HEK293 (cell line): ENCODE measurements around the gene NECTIN2.
"Not testable (repeated sequence)": the region's sequence is repeated elsewhere in the genome, so short reads cannot be mapped to it uniquely, and the experiment has no call there.

Source experiments
- CTCF ChIA-PET: fragments of 350-600 bp; formaldehyde crosslinking; extraction: SDS; loops from one replicate; lab custom pipeline; 2021; ENCODE audit warnings: antibody characterized with exemption; lab: Yijun Ruan, JAX
- POLR2A ChIA-PET: fragments of 300-600 bp; formaldehyde crosslinking; extraction: SDS; loops from one replicate; lab custom pipeline; 2020; ENCODE audit warnings: antibody characterized with exemption, inconsistent platforms; lab: Yijun Ruan, JAX
- H3K27ac ChIP-seq: fragments of 200-500 bp; sonication (Bioruptor generic); 2 replicates; pipeline ENCODE4 v1.5.1; 2014; ENCODE audit warnings: low read depth, low read length, control low read depth, inconsistent platforms; ENCODE audit errors: extremely low read depth
- H3K36me3 ChIP-seq, 2 experiments: fragments of 200-500 bp in 1 of 2; sonication (Bioruptor generic) in 1 of 2; 1 replicate in 1 of 2; 2 replicates in 1 of 2; pipeline ENCODE4 v1.5.1; 2014 to 2017; ENCODE audit warnings: inconsistent platforms in 2 of 2, low read length in 2 of 2; ENCODE audit not compliant: control insufficient read depth in 2 of 2, insufficient read depth in 1 of 2
- H3K4me1 ChIP-seq: fragments of 200-500 bp; sonication (Bioruptor generic); 2 replicates; pipeline ENCODE4 v1.5.1; 2014; ENCODE audit warnings: mild to moderate bottlenecking, low read length, inconsistent platforms; ENCODE audit not compliant: control insufficient read depth, insufficient read depth
- H3K4me3 ChIP-seq: 2 replicates; pipeline ENCODE4 v1.5.1; 2011; ENCODE audit warnings: low read depth, mild to moderate bottlenecking, control low read depth, low read length, moderate library complexity
- H3K9me3 ChIP-seq: fragments of 200-500 bp; sonication (Bioruptor generic); 2 replicates; pipeline ENCODE4 v1.5.1; 2014; ENCODE audit warnings: low read depth, low read length, inconsistent platforms; ENCODE audit not compliant: control insufficient read depth, insufficient read depth
- EGR2 ChIP-seq: fragments of 450-650 bp; formaldehyde crosslinking; IDR thresholded peaks from 2 replicates; pipeline ENCODE4 v1.5.1; 2016; ENCODE audit warnings: low read depth, missing biosample characterization, missing genetic modification characterization
- GLIS1 ChIP-seq: fragments of 450-650 bp; formaldehyde crosslinking; IDR thresholded peaks from 2 replicates; pipeline ENCODE4 v1.5.1; 2016; ENCODE audit warnings: missing biosample characterization, missing genetic modification characterization
- GLIS2 ChIP-seq: fragments of 450-650 bp; formaldehyde crosslinking; IDR thresholded peaks from 2 replicates; pipeline ENCODE4 v1.5.1; 2016; ENCODE audit warnings: missing biosample characterization, missing genetic modification characterization
- PRDM1 ChIP-seq: fragments of 450-650 bp; formaldehyde crosslinking; IDR thresholded peaks from 2 replicates; pipeline ENCODE4; 2016; ENCODE audit warnings: missing biosample characterization, missing genetic modification characterization
- SP2 ChIP-seq: fragments of 450-650 bp; formaldehyde crosslinking; IDR thresholded peaks from 2 replicates; pipeline ENCODE4 v1.5.1; 2016; ENCODE audit warnings: missing biosample characterization, missing genetic modification characterization
- SP3 ChIP-seq: fragments of 450-650 bp; formaldehyde crosslinking; IDR thresholded peaks from 2 replicates; pipeline ENCODE4 v1.5.1; 2016; ENCODE audit warnings: missing biosample characterization, missing genetic modification characterization
- ZBTB17 ChIP-seq: fragments of 450-650 bp; formaldehyde crosslinking; IDR thresholded peaks from 2 replicates; pipeline ENCODE4 v1.5.1; 2016; ENCODE audit warnings: missing biosample characterization, missing genetic modification characterization
- ZBTB20 ChIP-seq: fragments of 450-650 bp; formaldehyde crosslinking; IDR thresholded peaks from 2 replicates; pipeline ENCODE4 v1.5.1; 2016; ENCODE audit warnings: missing biosample characterization, missing genetic modification characterization
- ZBTB48 ChIP-seq: fragments of 450-650 bp; formaldehyde crosslinking; IDR thresholded peaks from 2 replicates; pipeline ENCODE4 v1.5.1; 2016; ENCODE audit warnings: missing biosample characterization, missing genetic modification characterization
- ZFHX2 ChIP-seq: fragments of 450-650 bp; formaldehyde crosslinking; conservative IDR thresholded peaks from 2 replicates; pipeline ENCODE4 v1.5.1; 2016; ENCODE audit warnings: missing biosample characterization, missing genetic modification characterization
- ZNF121 ChIP-seq: fragments of 450-650 bp; formaldehyde crosslinking; IDR thresholded peaks from 2 replicates; pipeline ENCODE4 v1.5.1; 2016; ENCODE audit warnings: missing biosample characterization, missing genetic modification characterization
- ZNF223 ChIP-seq: fragments of 450-650 bp; formaldehyde crosslinking; IDR thresholded peaks from 2 replicates; pipeline ENCODE4 v1.5.1; 2016; ENCODE audit warnings: missing biosample characterization, missing genetic modification characterization
- ZNF335 ChIP-seq: fragments of 450-650 bp; formaldehyde crosslinking; conservative IDR thresholded peaks from 2 replicates; pipeline ENCODE4 v1.5.1; 2016; ENCODE audit warnings: missing biosample characterization, missing genetic modification characterization
- ZNF561 ChIP-seq: fragments of 450-650 bp; IDR thresholded peaks from 2 replicates; pipeline ENCODE4 v1.5.1; 2018; ENCODE audit warnings: missing biosample characterization, missing genetic modification characterization, borderline replicate concordance
- TF ChIP-seq, protein P1 (sequence below): fragments of 450-650 bp; formaldehyde crosslinking; IDR thresholded peaks from 2 replicates; pipeline ENCODE4 v1.5.1; 2016; ENCODE audit warnings: missing biosample characterization, missing genetic modification characterization
- TF ChIP-seq, protein P2 (sequence below): fragments of 450-650 bp; formaldehyde crosslinking; IDR thresholded peaks from 2 replicates; pipeline ENCODE4 v1.5.1; 2016; ENCODE audit warnings: missing biosample characterization, missing genetic modification characterization, low read depth
- TF ChIP-seq, protein P3 (sequence below): fragments of 450-650 bp; formaldehyde crosslinking; IDR thresholded peaks from 2 replicates; pipeline ENCODE4 v1.5.1; 2016; ENCODE audit warnings: missing biosample characterization, missing genetic modification characterization

NECTIN2 gene

GRCh38 chr19:44911896-44912295, 65.8 kb downstream of the NECTIN2 start:
- H3K27ac ChIP-seq, H3K4me3 ChIP-seq, POLR2A ChIA-PET, H3K4me1 ChIP-seq, H3K36me3 ChIP-seq, H3K9me3 ChIP-seq: not testable (repeated sequence)
- CTCF ChIA-PET, result interaction anchor here (0.6 to 5.0 kb wide), 5 partner anchors 8 to 907 kb away, joined by 3 to 21 read pairs (median 4); partner anchors contain the start of gene CLPTM1
- TF ChIP-seq ZNF121 (tag by site-specific recombination), result peak; percentile 91

DNA sequence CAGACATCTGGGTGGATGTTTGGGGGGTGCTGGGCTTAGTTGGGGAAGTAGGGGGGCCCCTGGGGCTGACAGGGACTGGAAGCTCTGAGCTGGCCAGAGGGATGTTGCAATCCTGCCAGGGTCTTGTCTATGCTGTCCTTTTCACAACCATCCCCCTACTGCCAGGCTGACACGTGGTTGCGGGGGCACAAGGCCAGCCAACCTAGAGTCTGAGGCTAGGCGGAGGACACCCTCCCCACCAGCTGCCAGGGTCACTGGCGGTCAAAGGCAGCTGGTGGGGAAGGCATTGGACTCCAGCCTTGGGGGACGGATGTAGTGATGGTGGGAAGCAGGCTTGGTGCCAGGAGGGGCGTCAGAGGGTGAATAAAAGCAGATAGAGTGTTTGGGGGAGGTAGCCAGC, 66.8 kb downstream of the NECTIN2 start:
- no peaks in the 10 kb centered on the region for H3K36me3 ChIP-seq
- TF ChIP-seq, protein P1, sequence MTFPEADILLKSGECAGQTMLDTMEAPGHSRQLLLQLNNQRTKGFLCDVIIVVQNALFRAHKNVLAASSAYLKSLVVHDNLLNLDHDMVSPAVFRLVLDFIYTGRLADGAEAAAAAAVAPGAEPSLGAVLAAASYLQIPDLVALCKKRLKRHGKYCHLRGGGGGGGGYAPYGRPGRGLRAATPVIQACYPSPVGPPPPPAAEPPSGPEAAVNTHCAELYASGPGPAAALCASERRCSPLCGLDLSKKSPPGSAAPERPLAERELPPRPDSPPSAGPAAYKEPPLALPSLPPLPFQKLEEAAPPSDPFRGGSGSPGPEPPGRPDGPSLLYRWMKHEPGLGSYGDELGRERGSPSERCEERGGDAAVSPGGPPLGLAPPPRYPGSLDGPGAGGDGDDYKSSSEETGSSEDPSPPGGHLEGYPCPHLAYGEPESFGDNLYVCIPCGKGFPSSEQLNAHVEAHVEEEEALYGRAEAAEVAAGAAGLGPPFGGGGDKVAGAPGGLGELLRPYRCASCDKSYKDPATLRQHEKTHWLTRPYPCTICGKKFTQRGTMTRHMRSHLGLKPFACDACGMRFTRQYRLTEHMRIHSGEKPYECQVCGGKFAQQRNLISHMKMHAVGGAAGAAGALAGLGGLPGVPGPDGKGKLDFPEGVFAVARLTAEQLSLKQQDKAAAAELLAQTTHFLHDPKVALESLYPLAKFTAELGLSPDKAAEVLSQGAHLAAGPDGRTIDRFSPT (tag by site-specific recombination), result no peak
- no peak for TF ChIP-seq ZNF223
- H3K4me1 ChIP-seq, result no peaks in the 10 kb centered on the region
- no peaks in the 10 kb centered on the region for H3K9me3 ChIP-seq
- ChIA-PET POLR2A (no interaction called here), CTCF (interaction anchor here (0.6 to 5.0 kb wide), 2 partner anchors 9 to 324 kb away, joined by 3 to 21 read pairs; no protein-coding TSS in a partner anchor)
- no peak overlapping the region for H3K27ac ChIP-seq
- no peak overlapping the region for H3K4me3 ChIP-seq

- H3K9me3 ChIP-seq, result not testable (repeated sequence)
- TF ChIP-seq PRDM1 (tag by site-specific recombination) (peak; percentile 42; the same call in 1 of the 2 replicates), ZBTB48 (tag by site-specific recombination) (0 out of 2 replicates have a peak, but pooled peaks have one; percentile 15)
- TF ChIP-seq, all 188 proteins: peak for 2; not testable (repeated sequence) for 186
- H3K4me1 ChIP-seq, POLR2A ChIA-PET, H3K36me3 ChIP-seq, H3K4me3 ChIP-seq: not testable (repeated sequence)
- H3K27ac ChIP-seq, result peak overlapping the region; percentile 47; the same call in 1 of the 2 replicates
- CTCF ChIA-PET, result interaction anchor here (5.0 kb wide), 1 partner anchor 10 kb away, joined by 21 read pairs; no protein-coding TSS in a partner anchor
Measured at GRCh38 chr19:44913512-44914432, 67.7 kb downstream of the NECTIN2 start.

- ChIA-PET CTCF (interaction anchor here (0.6 to 5.0 kb wide), 6 partner anchors 11 to 344 kb away, joined by 3 to 21 read pairs (median 3); no protein-coding TSS in a partner anchor), POLR2A (interaction anchor here (0.6 to 2.1 kb wide), 4 partner anchors 25 to 104 kb away, joined by 4 to 10 read pairs (median 6); no protein-coding TSS in a partner anchor)
- not testable (repeated sequence) for H3K4me1 ChIP-seq, H3K36me3 ChIP-seq, H3K9me3 ChIP-seq
- Histone ChIP-seq H3K4me3 (peak within 1 kb of the TSS; percentile 35), H3K27ac (peak within 1 kb of the TSS; percentile 47; the same call in 1 of the 2 replicates)
- TF ChIP-seq GLIS1 (tag by site-specific recombination) (peak; percentile 71), ZNF561 (tag by site-specific recombination) (0 out of 2 replicates have a peak, but pooled peaks have one; percentile 8), ZBTB17 (tag by site-specific recombination) (0 out of 2 replicates have a peak, but pooled peaks have one; percentile 29), ZFHX2 (tag by site-specific recombination) (peak; percentile 81), SP2 (tag by site-specific recombination) (0 out of 2 replicates have a peak, but pooled peaks have one; percentile 9), GLIS2 (tag by site-specific recombination) (peak; percentile 79), EGR2 (tag by site-specific recombination) (peak; percentile 79), ZNF335 (peak; percentile 93), SP3 (peak; percentile 37; the same call in 1 of the 2 replicates), ZBTB20 (tag by site-specific recombination) (peak; percentile 82)
- TF ChIP-seq, protein P2, sequence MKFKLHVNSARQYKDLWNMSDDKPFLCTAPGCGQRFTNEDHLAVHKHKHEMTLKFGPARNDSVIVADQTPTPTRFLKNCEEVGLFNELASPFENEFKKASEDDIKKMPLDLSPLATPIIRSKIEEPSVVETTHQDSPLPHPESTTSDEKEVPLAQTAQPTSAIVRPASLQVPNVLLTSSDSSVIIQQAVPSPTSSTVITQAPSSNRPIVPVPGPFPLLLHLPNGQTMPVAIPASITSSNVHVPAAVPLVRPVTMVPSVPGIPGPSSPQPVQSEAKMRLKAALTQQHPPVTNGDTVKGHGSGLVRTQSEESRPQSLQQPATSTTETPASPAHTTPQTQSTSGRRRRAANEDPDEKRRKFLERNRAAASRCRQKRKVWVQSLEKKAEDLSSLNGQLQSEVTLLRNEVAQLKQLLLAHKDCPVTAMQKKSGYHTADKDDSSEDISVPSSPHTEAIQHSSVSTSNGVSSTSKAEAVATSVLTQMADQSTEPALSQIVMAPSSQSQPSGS (tag by site-specific recombination), result peak; percentile 94
- TF ChIP-seq, protein P3, sequence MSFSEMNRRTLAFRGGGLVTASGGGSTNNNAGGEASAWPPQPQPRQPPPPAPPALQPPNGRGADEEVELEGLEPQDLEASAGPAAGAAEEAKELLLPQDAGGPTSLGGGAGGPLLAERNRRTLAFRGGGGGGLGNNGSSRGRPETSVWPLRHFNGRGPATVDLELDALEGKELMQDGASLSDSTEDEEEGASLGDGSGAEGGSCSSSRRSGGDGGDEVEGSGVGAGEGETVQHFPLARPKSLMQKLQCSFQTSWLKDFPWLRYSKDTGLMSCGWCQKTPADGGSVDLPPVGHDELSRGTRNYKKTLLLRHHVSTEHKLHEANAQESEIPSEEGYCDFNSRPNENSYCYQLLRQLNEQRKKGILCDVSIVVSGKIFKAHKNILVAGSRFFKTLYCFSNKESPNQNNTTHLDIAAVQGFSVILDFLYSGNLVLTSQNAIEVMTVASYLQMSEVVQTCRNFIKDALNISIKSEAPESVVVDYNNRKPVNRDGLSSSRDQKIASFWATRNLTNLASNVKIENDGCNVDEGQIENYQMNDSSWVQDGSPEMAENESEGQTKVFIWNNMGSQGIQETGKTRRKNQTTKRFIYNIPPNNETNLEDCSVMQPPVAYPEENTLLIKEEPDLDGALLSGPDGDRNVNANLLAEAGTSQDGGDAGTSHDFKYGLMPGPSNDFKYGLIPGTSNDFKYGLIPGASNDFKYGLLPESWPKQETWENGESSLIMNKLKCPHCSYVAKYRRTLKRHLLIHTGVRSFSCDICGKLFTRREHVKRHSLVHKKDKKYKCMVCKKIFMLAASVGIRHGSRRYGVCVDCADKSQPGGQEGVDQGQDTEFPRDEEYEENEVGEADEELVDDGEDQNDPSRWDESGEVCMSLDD (tag by site-specific recombination), result peak; percentile 12; the same call in 1 of the 2 replicates
Measured at GRCh38 chr19:44914433-44915206, 68.5 kb downstream of the NECTIN2 start, which contains the start of gene APOC1. TSS of gene APOC1 (plus strand) at chr19:44914608. CDS start at chr19:44914892, 284 bp downstream.
